K562 treated with DMSO at 1 percent for 48 hours (cell line): ENCODE data around the gene SH3GL1. TPM values are rescaled to one million over a fixed set of nuclear protein-coding genes. Genes with fewer than 3 reads are reported as not detected.

Experiments
- total RNA-seq: library from RNA; unstranded; fragments of 300-600 nt; gene quantifications from 2 replicates; pipeline ENCODE4 v1.2.3, GENCODE V29; 2022; ENCODE audit warnings: low replicate concordance; ENCODE audit errors: extremely low read depth

Gene SH3GL1
- 179 TPM in 1 of 2 replicates, not detected in the other for total RNA-seq

GRCh38 chr19:4400135-4400936 lies at the start of gene SH3GL1:
SH3GL1 (minus strand) TSS chr19:4400547; CDS start chr19:4400368, 179 bp downstream.

DNA sequence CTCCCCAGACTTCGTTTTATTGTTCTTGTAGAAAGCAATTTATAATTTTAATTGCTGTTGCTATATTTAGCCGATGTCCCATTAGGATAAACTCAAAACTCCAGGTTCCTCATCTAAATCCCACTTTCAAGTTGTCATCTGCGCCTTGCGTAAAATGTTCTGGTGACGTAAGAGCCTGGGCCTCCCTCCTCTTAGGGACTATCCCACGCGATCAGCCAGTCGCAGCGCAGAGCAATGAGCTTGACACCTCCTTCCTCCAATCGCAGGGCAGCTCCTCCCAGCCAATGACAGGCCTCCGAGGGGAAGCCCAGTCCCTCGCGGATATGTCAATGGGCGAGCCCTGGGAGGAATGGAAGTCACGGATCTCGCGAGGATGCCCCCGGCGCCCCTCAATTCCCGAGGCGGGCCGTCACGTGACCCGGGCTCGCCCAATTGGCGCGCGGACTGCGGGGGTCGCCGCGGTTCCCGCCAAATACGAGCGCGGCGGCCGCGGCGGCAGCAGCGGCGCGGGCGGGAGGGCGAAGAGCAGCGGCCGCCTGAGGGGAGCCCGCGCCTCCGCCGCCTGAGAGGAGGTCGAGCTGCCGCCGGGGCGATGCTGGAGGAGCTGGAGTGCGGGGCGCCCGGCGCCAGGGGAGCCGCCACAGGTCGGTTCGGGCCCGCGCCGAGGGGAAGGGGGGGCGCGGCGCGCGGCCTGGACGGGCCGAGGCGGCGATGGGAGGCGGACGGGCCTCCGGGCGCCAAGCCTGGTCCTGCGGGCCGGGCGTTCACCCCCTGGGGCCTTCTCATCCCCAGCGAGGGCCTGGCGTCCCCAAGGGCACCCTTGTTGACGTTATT lies 2.0 kb upstream of the SH3GL1 start, which contains the start of gene CHAF1A:
CHAF1A (plus strand) TSS at position 470 of the 834 bp plus-strand sequence; CDS start at position 593, 123 bp downstream.

DNA sequence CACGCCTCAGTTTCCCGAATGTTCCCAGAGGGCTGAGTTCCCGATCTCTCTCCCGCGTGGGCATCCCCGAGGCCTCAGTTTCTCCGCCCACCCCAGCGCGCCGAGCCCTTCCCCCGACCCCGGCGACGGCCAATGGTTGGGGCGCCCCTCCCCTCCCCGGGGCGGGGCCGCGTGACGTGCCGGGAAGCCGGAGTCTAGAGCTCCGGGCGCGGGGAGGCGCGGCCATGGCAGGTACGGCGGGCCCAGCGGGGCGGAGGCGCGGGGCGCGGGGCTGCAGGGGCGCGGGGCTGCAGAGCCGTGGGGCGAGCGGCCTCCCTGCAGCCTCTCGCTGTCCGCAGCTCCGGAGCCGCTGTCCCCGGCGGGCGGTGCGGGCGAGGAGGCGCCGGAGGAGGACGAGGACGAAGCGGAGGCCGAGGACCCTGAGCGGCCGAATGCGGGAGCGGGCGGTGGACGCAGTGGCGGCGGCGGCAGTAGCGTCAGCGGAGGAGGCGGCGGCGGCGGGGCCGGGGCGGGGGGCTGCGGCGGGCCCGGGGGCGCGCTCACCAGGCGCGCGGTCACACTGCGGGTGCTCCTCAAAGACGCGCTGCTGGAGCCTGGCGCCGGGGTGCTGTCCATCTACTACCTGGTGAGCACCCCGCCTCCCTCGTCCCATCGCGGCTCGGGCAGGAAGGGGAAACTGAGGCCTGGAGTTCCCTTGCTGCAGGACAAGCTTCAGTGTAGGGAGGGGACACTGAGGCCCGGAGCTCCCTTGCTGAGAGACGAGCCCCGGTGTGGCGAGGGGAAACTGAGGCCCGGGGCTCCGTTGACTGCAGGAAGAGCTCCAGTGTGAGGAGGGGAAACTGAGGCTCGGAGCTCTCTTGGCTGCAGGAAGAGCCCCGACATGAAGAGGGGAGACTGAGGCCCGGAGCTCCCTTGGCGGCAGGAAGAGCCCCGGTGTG lies 56.7 kb downstream of the SH3GL1 start, which contains the start of gene MPND:
MPND (plus strand) TSS at position 193 of the 938 bp plus-strand sequence; CDS start at position 225, 32 bp downstream.

GRCh38 chr19:4338441-4339355 lies 61.6 kb downstream of the SH3GL1 start, which contains the start of gene STAP2:
STAP2 (minus strand) TSS chr19:4338827; CDS start chr19:4338753, 74 bp downstream.

Other genes with a start within 250 kb of the SH3GL1 start
- not detected in 2 replicates for gene CREB3L3, start 246.9 kb downstream of the SH3GL1 start, total RNA-seq
- not detected in 2 replicates for gene SIRT6, start 218.0 kb downstream of the SH3GL1 start, total RNA-seq
- gene ANKRD24, start 217.9 kb downstream of the SH3GL1 start, total RNA-seq: not detected in 2 replicates
- gene EBI3, start 171.0 kb downstream of the SH3GL1 start, total RNA-seq: not detected in 2 replicates
- not detected in 2 replicates for gene YJU2, start 153.5 kb downstream of the SH3GL1 start, total RNA-seq
- not detected in 2 replicates for gene SHD, start 121.3 kb downstream of the SH3GL1 start, total RNA-seq
- gene TMIGD2, start 98.2 kb downstream of the SH3GL1 start, total RNA-seq: not detected in 2 replicates
- gene FSD1, start 95.9 kb downstream of the SH3GL1 start, total RNA-seq: not detected in 2 replicates
- gene STAP2, start 61.7 kb downstream of the SH3GL1 start, total RNA-seq: not detected in 2 replicates
- not detected in 2 replicates for gene MPND, start 57.0 kb downstream of the SH3GL1 start, total RNA-seq
- not detected in 2 replicates for gene CHAF1A, start 2.1 kb upstream of the SH3GL1 start, total RNA-seq
- gene UBXN6, start 57.2 kb upstream of the SH3GL1 start, total RNA-seq: not detected in 2 replicates
- gene HDGFL2, start 71.8 kb upstream of the SH3GL1 start, total RNA-seq: 312 TPM in 1 of 2 replicates, not detected in the other
- not detected in 2 replicates for gene PLIN4, start 117.9 kb upstream of the SH3GL1 start, total RNA-seq
- not detected in 2 replicates for gene PLIN5, start 134.7 kb upstream of the SH3GL1 start, total RNA-seq
- 123 TPM in 1 of 2 replicates, not detected in the other for gene LRG1, start 139.5 kb upstream of the SH3GL1 start, total RNA-seq
- gene SEMA6B, start 159.1 kb upstream of the SH3GL1 start, total RNA-seq: not detected in 2 replicates
- not detected in 2 replicates for gene TNFAIP8L1, start 239.0 kb upstream of the SH3GL1 start, total RNA-seq